ENCODE results near the gene FCMR.

Gene FCMR, protein sequence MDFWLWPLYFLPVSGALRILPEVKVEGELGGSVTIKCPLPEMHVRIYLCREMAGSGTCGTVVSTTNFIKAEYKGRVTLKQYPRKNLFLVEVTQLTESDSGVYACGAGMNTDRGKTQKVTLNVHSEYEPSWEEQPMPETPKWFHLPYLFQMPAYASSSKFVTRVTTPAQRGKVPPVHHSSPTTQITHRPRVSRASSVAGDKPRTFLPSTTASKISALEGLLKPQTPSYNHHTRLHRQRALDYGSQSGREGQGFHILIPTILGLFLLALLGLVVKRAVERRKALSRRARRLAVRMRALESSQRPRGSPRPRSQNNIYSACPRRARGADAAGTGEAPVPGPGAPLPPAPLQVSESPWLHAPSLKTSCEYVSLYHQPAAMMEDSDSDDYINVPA

DNA sequence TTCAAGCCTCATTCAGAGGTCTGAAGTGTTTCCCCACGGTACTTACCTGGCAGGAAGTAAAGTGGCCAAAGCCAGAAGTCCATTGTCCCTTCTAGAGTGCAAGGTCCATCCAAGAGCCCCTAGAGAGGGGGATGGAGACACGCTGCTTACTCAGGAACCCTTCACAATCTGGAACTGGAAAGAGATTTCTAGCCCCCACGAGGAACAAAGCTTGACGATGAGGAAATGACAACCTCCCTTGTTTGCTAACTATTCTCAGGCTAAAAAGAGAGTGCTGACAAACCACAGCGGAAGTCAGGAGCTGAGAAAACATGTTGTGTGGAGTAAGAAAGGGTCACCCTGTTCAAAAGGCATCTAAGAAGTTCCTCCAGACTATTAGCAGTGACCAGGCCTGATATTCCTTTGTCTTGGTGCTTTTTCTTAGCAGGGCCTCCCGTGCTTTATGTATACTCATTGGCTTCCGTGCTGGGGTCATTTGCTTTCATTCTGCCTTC is at the start of gene FCMR:
FCMR (minus strand) TSS at position 170 of the 494 bp plus-strand sequence; CDS start at position 83, 87 bp downstream.
- DNase-seq, result peak; percentile 23

DNA sequence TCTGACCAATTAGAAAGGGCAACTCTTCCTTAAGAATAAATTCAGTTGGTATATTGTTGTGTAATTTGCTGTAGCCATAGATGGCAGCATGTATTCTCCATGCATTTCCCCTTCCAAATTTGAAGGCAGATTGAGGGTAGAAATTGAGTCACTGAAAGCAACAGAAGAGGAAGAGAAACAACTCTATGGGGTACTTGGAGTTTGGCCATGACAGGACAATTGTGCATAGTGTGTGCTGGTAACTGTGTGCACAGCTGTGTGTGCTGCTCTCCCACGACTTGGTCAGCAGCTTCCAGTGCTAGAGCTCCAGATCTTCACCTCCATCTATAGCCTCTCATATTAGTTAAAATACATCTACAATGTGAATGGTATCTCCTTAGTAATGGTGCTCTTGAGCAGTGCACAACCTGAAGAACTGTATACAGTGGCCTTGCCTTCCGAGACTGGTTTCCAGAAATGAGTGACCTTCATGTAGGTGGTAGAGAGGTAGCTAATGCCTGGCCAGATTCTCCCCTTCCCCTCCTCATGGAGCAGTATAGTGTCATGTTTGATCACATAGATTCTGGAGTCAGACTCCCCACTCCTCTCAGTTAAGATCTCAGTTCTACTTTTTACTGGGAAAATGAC is 49.4 kb upstream of the FCMR start:
- no peak for DNase-seq

DNA sequence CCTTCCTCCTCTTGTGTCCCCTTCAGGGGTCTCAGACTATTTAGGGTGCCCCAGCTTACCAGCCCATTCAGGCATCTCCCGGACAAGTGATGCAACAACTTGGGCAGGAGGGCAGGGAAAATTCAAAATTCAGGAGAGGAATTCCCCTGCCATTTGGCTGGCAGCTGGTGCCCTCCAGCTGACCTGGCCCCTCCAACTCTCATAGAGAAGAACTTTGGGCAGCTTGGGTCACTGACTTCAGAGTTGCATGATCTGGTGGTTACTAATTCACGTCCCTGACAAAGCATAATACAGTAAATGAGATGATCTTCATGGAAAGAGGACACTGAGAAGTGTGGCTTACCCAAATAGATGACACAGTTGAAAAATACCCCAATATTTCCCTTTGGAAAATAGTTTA is 48.7 kb upstream of the FCMR start, which contains the start of gene FCAMR:
FCAMR (minus strand) TSS at position 15 of the 400 bp plus-strand sequence. CDS start 335 bp downstream, outside the sequence.
- DNase-seq, result no peak

DNA sequence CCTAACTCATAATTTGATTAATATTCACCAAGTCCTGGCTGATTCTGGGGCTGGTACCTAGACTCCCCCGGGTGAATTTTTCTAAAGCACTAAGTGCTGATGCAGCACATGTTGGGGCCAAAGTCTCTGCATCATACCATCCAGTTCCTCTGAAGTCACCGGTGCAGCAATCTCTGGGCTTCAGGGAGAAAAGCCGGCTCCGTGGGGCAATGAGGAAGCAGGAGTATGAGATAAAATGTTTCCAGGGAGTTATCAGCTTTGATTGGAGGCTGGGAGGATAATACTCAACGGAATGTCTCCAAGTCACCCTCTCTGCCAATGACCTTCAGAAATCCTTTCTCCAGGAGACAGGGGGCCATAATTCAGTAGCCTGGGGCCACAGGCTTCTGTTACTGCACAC is 47.3 kb upstream of the FCMR start:
- no peak for DNase-seq

DNA sequence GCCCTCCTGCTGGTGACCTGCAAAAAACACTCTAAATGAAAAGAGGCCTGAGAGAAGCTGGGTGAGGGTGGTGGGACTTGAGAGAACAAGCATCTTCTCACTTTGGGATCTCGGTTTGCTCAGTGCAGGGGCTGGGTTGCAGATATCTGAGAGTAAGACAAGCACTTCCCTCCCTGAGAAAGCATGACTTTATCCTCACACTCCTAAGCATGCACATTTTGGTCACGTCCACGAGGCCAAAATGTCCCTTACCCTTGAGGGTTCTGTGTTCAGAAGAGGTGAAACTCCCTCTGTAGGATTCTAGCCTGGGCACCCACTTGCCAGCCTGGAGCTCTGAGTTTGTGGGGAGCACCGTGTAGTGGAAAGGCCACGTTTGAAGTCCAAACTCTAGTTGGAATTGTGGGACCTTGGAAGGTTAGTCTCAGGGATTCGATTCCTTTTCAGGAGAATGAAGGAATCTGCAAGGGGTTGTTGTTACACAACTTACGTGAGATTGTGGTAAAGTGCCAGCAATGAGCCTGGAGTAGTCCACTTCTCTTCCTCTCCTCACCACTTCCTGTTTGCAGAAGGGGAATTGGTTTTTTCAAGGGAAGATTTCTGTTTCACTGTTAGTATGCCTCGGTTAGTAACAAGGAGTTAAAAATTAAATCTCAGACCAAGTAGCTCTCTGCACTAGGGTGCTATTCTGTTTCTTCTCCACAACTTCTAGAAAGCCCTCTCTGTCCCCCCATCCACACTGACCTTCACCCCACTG is 45.5 kb upstream of the FCMR start:
- DNase-seq, result no peak

DNA sequence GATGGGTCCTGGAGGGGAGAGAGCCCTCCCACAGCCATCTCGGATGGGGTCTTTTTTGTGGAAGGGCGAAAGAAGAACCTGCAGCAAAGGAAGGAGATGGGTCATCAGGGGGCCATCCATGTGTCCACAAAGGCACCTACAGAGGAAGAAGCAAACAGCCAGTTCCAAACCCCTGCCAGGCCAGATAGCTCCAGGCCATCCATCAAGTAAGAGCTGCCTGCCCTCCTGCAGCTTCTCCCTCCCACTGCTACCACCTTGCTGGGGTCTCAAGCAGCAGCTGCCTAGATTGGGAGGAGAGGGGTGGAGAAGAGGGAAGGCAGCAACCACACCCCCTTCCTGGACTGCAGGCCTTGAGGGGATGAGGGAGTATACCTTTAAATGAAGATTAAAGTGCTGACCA is 44.0 kb upstream of the FCMR start:
- no peak for DNase-seq

GRCh38 chr1:206963740-206964139 is 42.0 kb upstream of the FCMR start:
- DNase-seq, result no peak

DNA sequence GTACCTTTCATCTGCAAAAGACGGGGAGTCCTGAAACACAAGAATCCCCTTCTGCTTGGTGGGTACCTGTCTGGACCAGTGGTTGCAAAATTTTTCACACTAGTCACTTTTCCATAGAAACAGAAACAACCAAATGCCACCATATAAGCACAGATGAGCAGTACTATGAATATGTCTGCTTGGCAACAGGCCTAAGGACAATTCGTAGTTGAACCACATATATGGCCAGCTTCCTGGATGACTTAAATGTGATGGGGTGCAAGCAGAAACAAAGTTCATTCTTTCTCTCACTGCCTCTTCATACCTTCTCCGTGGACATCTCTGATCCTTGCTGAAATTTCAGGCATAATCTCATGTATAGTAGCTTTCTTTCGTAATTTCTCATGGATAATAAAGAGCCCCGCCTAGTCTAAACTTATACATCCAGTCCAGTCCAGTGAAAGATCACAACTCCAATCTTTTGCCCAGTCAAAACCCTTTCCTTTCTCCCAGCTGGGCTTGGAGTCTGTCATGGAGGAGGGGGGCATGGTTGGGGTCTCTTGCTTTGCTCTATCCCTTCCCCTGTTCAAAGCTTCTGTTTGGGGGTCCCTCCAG is 41.5 kb upstream of the FCMR start:
- DNase-seq, result no peak

GRCh38 chr1:206962272-206962671 is 40.5 kb upstream of the FCMR start:
- DNase-seq, result no peak

DNA sequence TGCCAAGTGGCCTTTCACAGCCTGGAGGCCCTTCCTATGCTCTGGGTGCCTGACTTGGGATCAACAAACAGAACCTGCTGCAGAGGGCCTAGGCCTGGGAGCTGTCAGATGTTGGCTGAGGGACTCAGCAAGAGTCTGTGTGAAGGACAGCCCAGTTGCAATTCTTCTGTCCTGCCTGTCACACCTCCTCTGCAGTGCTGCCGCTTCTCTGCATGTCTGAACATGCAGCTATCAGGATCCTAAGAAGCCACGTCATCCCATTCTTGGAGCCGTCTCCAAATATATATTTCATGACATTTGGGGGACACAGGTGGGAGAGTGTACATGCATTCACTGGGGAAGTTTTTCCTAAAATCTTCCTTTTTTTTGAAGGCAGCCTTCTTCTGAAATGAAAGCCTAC is 39.9 kb upstream of the FCMR start:
- DNase-seq, result no peak

DNA sequence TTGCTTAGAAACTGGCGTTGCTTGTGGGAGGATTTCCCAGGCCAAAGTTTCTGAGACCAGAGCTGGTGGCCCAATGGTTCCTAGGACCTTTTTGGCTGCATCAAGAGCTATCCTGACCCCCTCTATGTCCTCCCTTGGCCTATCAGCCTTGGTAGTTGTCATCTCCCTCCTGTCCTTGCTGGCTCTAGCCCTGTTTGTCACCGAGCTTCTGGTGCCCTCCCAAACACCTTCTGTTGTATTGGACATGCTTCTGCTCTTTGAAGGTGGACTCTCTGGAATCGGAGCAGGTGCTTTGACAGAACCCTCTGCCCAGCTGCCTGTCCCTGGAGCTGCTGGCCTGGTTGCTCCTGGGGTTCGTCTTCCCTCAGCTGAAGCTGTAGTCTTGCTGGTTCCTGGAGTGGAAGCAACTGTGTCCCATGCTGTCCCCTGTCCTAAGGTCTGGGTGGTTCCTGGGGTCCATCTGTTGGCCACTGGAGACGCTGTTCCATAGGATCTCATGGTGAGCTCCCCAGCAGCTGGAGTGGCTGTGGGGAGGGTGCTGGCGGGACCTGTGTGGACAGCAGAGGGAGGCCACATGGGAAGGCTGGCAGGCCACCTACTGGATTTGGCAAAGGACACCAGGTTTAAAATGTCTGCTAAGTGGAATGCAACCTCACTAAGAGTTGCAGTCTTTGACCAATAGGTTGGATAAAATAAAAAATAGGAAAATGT is 39.1 kb upstream of the FCMR start:
- DNase-seq, result no peak

GRCh38 chr1:206958144-206958543 is 36.4 kb upstream of the FCMR start:
- DNase-seq, result no peak

GRCh38 chr1:206957639-206958038 is 35.9 kb upstream of the FCMR start:
- DNase-seq, result no peak

DNA sequence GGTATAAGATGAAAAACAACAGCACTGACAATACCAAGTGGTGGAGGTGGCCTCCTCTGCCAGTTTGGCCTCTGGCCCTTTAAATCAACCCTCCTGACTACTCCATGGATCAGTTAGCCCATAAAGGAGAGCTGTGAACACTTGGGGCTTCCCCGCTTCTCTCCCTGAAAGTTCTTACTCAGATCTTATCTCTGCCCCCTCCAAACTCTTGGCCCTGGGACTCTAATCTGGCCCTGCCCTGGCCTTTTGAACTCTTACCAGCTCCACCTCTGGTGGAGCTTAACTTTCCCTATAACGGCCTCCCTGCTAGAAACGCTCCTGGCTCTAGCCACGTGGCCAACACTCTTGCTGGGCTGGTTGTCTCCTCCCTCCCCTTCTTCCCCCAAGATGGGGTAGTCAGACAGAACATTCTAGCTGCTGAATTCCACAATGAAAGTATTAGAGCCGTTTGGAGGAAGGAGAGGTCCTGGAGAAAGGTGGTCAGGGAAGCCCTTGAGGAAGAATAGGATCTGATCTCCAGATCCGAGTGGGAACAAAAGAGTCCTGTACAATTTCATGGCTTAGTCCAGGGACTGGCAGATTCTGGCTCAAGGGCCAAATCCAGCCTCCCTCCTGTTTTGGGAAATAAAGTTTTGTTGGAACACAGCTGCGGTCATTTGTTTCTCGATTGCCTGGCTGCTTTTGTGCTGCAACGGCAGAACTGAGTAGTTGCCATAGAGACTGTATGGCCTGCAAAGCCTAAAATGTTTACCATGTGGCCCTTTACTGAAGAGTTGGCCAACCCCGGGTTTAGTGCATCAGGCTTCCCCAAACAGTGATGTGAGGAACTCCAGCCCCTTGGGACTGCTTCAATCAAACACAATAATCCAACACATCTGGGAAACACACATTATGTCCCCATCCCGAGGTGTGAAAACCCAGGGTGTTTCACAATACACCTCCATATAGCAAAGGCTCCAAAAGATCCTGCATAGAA is 34.0 kb upstream of the FCMR start:
- DNase-seq, result no peak

DNA sequence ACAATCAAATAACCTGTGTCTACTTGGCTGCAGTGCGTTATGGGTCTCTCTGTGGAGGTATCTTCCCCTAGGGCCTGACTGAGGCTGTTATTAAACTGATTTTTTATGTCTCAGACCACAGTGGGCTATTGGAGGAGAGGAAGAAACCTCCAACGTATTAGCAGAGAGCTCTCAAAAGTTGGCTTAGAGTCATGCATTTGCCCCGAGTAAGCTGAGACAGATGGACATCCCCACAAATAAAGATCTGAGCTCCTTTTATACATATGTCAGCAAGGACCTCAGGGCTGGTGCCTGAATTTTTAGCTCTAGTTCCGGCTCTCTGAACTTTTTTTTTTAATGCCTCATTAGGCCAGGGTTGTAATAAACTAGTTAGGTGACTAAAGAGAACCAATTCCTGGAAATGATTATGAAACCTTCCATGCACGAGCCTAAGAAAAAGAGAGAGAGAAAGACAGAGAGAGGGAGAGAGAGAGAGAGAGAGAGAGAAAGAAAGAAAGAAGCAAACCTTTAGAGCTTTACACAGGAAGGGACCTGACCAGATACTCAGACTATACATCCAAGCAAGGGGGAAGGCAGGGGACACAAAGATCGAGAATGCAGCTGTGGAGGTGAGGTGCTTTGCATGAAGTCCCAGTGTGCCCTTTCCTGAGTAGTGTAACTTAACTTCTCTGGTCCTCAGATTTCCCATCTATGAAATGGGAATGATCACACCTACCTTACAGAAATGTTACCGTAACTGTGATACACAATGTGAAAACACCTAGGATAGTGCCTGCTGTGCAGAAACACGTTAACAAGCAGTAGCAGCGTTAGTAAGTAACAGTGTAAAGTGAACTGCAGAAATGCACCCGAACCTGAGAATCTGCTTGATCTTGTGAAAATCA is 33.0 kb upstream of the FCMR start:
- no peak for DNase-seq

DNA sequence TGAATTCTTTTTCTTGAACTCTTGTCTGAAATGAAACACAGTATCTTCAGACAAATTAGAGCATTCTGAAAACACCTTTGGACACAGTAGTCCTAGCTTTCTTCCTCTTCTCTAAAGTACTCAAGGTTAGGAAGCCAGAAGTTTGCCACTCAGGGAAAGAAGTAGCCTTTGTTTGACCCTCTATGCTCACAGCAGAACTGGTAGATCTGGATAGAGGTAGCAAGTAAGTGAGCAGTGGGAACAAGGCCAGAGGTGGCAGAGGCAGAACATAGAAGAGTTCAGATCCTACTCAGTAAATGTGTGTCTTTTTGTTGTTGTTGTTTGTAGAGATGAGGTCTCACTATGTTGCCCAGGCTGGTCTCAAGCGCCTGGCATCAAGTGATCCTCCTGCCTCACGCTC is 31.9 kb upstream of the FCMR start:
- DNase-seq, result no peak

DNA sequence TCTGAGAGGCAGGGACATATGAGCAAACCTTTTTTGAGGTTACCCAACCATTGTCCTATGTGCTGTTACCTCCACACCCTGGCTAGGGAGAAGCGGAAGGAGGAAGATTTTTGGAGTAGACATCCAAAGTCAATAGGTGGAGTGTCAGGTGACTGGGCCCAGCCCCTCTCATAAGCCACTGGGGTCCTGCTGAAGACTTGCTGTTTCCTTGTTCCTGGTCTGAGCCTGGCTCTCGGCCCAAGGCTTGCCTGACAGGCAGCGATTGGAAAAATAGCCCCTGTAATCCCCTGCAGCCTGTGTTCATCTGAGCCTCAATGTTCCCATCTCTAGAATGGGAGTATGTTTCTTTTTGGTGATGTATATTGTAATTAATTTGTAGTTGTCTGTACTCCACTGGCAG is 31.4 kb upstream of the FCMR start:
- no peak for DNase-seq

DNA sequence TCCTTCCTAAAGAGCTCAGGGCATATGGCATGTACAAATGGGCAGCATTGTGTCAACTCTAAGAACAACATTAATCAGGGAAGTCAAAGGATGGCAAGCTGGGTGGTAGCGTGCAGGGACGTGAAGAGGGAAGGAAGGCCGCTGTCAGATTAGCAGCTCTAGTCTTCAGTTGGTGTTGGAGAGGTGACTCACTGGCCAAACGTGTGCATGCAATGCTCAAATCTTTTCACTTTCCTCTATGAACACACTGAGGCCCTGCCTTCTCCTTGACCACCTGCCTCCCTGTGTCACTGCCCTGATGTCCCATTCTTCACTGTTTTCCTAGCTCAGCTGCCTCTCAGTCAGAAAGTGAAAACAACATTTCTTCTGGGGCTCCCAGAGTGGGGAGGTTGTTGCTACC is 30.4 kb upstream of the FCMR start:
- DNase-seq, result no peak

- DNase-seq, result no peak
These were observed 29.8 kb upstream of the FCMR start for GRCh38 chr1:206951318-206952100.
